ENCODE results near the gene OR10A2.

Gene OR10A2

GRCh38 chr11:6862961-6863360, at the start of gene OR10A2:
OR10A2 (plus strand) TSS chr11:6863057; CDS start chr11:6869755, 6,698 bp downstream.
- H2AFZ ChIP-seq (ENCODE audit: low read depth) = no peak within 1 kb of the TSS
- H4K20me1 ChIP-seq (ENCODE audit: insufficient read depth) = no peaks in the 10 kb centered on the region
- no peaks in the 10 kb centered on the region for H3K36me3 ChIP-seq (ENCODE audit: insufficient read depth)
- H3K9ac ChIP-seq = no peak within 1 kb of the TSS
- TF ChIP-seq CTCF (conservative IDR thresholded peaks at IDR 0.05; ENCODE audit: low read depth, low read length) = no peak
- no peaks in the 10 kb centered on the region for H3K79me2 ChIP-seq (ENCODE audit: insufficient read depth, low read depth)
- H3K4me2 ChIP-seq = no peak within 1 kb of the TSS
- no peaks in the 10 kb centered on the region for H3K4me1 ChIP-seq (ENCODE audit: low read depth, poor library complexity, severe bottlenecking)
- no peaks in the 10 kb centered on the region for H3K27me3 ChIP-seq (ENCODE audit: insufficient read depth, low read depth)
- H3K27ac ChIP-seq = no peak within 1 kb of the TSS
- H3K4me3 ChIP-seq (IDR thresholded peaks at IDR 0.05; ENCODE audit: insufficient read depth, low read depth, low read length) = no peak within 1 kb of the TSS

DNA sequence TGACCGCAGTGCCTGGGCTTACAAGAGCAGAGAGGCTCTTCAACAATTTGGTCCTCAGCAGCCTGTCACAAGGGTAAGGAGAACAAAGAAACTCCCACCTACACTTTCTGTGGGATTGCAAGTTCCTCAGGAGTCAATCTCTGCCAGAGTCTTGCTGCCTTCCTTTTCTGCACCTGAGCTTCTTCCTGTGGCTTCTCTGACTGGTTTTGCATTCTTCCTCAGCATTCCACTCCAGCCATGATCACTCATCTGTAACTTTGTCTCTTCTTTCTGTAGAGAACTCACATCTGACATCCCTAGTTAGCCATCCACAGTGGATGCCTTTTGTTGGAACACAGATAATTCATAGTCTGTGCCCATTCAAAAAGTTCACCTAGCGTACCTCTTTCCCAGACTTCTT, 49.2 kb upstream of the OR10A2 start:
- Histone ChIP-seq H3K4me3 (IDR thresholded peaks at IDR 0.05; ENCODE audit: insufficient read depth, low read depth, low read length) (no peak overlapping the region), H3K27me3 (ENCODE audit: insufficient read depth, low read depth) (no peaks in the 10 kb centered on the region), H3K9ac (no peak overlapping the region), H3K27ac (no peak overlapping the region), H3K4me1 (ENCODE audit: low read depth, poor library complexity, severe bottlenecking) (no peaks in the 10 kb centered on the region), H3K4me2 (no peak overlapping the region), H4K20me1 (ENCODE audit: insufficient read depth) (no peaks in the 10 kb centered on the region), H2AFZ (ENCODE audit: low read depth) (no peak overlapping the region), H3K79me2 (ENCODE audit: insufficient read depth, low read depth) (no peaks in the 10 kb centered on the region), H3K36me3 (ENCODE audit: insufficient read depth) (no peaks in the 10 kb centered on the region)
- TF ChIP-seq CTCF (conservative IDR thresholded peaks at IDR 0.05; ENCODE audit: low read depth, low read length) = no peak

DNA sequence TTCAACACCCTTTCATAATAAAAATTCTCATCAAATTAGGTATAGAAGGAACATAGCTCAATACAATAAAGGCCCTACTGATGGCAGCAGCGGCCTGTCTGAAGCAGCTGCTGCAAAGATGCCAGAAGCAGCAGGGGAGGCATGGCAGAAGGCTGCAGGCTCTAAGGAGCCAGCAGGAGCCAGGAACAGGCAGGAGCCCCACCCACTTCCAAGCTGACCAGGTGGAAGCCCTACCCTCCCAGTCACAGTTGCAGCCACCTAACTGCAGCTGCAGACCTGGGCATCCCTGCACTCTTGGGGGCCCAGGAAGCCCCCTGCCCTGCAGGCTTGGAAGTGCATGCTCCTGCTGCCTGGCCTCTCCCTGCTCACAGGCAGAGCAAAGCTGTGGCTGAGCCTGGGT, 45.2 kb upstream of the OR10A2 start:
- Histone ChIP-seq H3K79me2 (ENCODE audit: insufficient read depth, low read depth) (no peaks in the 10 kb centered on the region), H3K4me2 (no peak overlapping the region), H3K27me3 (ENCODE audit: insufficient read depth, low read depth) (no peaks in the 10 kb centered on the region), H3K27ac (no peak overlapping the region), H3K4me3 (IDR thresholded peaks at IDR 0.05; ENCODE audit: insufficient read depth, low read depth, low read length) (no peak overlapping the region), H3K4me1 (ENCODE audit: low read depth, poor library complexity, severe bottlenecking) (no peaks in the 10 kb centered on the region), H3K9ac (no peak overlapping the region), H2AFZ (ENCODE audit: low read depth) (no peak overlapping the region), H3K36me3 (ENCODE audit: insufficient read depth) (no peaks in the 10 kb centered on the region), H4K20me1 (ENCODE audit: insufficient read depth) (no peaks in the 10 kb centered on the region)
- TF ChIP-seq CTCF (conservative IDR thresholded peaks at IDR 0.05; ENCODE audit: low read depth, low read length) = no peak

DNA sequence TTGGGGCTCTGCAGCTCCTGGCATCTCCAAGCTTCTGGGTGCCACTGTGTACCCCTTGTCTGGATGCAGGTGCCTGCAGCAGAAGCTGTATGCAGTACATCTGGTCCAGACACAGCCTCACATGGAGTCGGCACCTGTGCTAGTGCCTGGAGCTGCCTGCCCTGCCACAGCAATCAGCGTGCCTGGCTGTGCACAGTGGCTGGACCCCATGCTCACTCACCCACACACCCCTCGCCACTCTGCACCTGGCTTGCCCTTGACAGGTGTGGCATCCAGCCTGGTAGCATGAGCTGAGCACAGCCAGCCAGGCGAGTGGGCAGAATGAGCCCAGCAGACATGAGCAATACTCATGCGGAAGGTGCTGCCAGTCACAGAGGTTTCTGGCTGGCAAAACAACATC, 43.9 kb upstream of the OR10A2 start:
- H2AFZ ChIP-seq (ENCODE audit: low read depth) = no peak overlapping the region
- no peak overlapping the region for H3K9ac ChIP-seq
- no peak overlapping the region for H3K4me3 ChIP-seq (IDR thresholded peaks at IDR 0.05; ENCODE audit: insufficient read depth, low read depth, low read length)
- H3K27ac ChIP-seq = no peak overlapping the region
- no peaks in the 10 kb centered on the region for H4K20me1 ChIP-seq (ENCODE audit: insufficient read depth)
- TF ChIP-seq CTCF (conservative IDR thresholded peaks at IDR 0.05; ENCODE audit: low read depth, low read length) = no peak
- no peaks in the 10 kb centered on the region for H3K27me3 ChIP-seq (ENCODE audit: insufficient read depth, low read depth)
- H3K4me1 ChIP-seq (ENCODE audit: low read depth, poor library complexity, severe bottlenecking) = no peaks in the 10 kb centered on the region
- H3K4me2 ChIP-seq = no peak overlapping the region
- no peaks in the 10 kb centered on the region for H3K79me2 ChIP-seq (ENCODE audit: insufficient read depth, low read depth)
- no peaks in the 10 kb centered on the region for H3K36me3 ChIP-seq (ENCODE audit: insufficient read depth)

All from KMS-11 (cell line).